ENCODE results near the gene MARVELD3.

DNA sequence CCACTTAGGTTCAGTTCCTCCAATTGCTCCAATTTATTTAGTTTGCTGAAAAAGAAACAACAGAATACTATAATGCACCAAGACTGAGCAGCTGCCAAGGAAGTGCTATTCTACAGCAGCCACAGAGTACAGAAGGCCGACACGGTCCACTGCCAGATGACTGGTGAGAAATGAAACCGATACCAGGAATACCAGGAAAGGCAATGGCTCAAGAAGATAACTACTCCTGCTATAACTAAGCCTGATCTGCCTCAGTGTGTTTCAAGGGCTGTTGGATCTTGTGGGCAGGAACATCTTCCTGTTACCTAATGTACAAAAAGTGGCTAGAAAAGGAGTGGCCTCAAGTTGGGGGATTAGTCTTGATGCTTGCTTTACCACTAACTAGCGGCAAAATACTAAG, 32.8 kb downstream of the MARVELD3 start:
- TF ChIP-seq CTCF (IDR thresholded peaks at IDR 0.05): no peak
- TF ChIP-seq POLR2A (IDR thresholded peaks at IDR 0.05): no peak
- TF ChIP-seq EP300 (IDR thresholded peaks at IDR 0.05): no peak

All from ovary (tissue), 3 donors.